ENCODE data around the gene CFAP65.

CFAP65 gene

DNA sequence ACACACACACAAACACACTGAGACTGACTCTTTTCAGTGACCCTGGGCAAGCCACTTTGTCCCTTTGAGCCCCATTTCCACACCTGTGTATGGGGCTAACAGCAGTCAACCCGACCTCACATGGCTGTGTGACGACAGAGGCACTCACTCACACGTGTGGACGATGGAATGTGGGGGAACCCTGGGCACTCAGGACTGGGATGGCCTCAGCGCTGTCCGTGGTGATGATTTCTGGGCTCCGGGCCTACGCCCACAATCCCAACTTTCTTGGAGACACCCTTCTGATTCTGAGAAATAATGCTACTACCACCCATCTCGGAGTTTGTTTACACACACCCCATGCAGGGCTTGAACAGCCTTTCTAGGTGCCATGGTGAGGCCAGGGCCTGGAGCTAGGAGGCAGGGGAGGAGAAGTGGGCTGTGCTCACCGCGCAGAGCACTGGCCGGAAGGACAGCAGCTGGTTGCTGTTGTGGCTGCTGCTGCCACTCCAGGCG, 49.6 kb downstream of the CFAP65 start:
- no peak for DNase-seq (ENCODE audit: low read depth)
- no peak overlapping the region for H3K4me3 ChIP-seq (ENCODE audit: low read length)
- TF ChIP-seq, protein P1, sequence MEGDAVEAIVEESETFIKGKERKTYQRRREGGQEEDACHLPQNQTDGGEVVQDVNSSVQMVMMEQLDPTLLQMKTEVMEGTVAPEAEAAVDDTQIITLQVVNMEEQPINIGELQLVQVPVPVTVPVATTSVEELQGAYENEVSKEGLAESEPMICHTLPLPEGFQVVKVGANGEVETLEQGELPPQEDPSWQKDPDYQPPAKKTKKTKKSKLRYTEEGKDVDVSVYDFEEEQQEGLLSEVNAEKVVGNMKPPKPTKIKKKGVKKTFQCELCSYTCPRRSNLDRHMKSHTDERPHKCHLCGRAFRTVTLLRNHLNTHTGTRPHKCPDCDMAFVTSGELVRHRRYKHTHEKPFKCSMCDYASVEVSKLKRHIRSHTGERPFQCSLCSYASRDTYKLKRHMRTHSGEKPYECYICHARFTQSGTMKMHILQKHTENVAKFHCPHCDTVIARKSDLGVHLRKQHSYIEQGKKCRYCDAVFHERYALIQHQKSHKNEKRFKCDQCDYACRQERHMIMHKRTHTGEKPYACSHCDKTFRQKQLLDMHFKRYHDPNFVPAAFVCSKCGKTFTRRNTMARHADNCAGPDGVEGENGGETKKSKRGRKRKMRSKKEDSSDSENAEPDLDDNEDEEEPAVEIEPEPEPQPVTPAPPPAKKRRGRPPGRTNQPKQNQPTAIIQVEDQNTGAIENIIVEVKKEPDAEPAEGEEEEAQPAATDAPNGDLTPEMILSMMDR (conservative IDR thresholded peaks at IDR 0.05; ENCODE audit: low read depth, low read length) = no peak

DNA sequence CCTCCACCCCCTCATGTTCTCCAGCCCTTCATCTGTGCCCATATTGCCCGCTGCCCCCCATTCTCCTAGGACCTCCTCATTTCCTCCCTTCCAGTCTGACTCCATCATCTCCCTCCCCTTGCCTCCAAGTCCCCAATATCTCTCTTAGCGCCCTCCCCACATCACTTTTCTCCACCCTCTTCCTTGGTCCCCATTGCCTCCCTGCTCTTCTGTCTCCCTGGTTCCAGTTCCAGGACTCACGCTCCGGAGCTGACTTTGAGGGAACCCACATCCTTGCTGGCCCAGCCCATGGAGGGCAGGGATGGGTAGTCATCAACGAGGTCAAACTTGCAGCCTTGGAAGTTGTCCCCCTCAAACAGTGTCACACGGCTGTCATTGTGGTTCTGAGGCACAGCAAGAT, 50.7 kb downstream of the CFAP65 start:
- TF ChIP-seq, protein P1 (conservative IDR thresholded peaks at IDR 0.05; ENCODE audit: low read depth, low read length) = no peak
- no peak overlapping the region for H3K4me3 ChIP-seq (ENCODE audit: low read length)
- DNase-seq (ENCODE audit: low read depth) = no peak

DNA sequence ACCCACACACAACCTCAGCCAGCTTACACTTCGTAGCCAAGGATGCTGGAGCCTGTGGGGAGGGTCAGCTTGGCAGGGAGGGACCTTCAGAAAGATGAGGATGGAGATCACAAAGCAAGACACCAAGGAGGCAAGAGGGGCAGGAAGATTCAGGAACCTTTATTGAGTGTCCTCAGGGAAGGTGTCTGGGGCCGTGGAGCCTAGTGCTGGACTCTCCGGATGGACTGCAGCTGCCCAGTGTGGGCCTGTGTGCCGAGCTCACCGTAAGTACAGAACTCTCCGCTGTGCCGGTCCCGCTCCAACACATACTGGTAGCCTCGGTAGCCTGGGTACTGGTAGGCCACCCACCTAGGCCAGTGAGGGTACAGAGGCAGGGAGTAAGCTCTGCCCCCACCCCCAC, 51.3 kb downstream of the CFAP65 start:
- DNase-seq (ENCODE audit: low read depth) = no peak
- no peak overlapping the region for H3K4me3 ChIP-seq (ENCODE audit: low read length)
- TF ChIP-seq, protein P1 (conservative IDR thresholded peaks at IDR 0.05; ENCODE audit: low read depth, low read length) = no peak

DNA sequence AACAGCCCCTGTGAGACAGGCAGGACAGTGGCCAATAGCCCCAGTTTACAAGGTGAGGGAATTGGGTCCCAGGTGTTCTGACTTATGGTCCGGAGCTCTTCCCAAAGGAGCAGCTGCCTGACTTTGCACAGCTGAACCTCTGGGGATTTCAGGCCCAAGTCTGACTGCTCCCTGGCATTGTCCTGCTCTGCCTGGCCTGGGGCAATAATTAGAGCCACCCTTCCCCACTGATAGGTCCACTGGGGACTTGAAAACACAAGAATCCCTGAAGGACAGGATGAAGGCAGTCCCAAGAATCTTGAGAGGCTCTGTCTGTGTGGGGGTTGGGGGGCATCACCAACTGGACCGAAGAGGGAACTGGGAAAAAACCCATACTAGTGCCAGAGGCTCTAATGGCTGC, 52.7 kb downstream of the CFAP65 start:
- TF ChIP-seq, protein P1 (conservative IDR thresholded peaks at IDR 0.05; ENCODE audit: low read depth, low read length) = no peak
- DNase-seq (ENCODE audit: low read depth) = no peak
- no peak overlapping the region for H3K4me3 ChIP-seq (ENCODE audit: low read length)

DNA sequence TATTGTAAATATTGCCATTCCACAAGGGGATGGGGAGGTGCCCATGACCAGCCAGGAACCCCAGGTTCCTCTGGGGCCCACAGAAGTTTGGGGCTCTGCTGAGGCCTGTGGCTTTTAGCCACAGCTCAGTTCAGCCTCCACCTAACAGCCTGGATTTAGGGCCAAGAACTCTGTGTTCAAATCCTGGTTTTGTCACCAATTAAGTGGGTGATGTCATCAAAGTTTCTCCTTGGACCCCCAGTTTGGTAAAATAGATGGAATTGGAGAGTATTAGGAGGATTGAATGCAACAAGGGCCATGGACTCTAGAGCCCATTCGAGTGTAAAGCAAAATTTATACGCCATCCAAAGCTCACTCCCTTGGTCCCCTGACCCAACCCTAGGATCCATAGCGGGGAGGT, 53.2 kb downstream of the CFAP65 start:
- no peak for DNase-seq (ENCODE audit: low read depth)
- TF ChIP-seq, protein P1 (conservative IDR thresholded peaks at IDR 0.05; ENCODE audit: low read depth, low read length) = no peak
- H3K4me3 ChIP-seq (ENCODE audit: low read length) = no peak overlapping the region

DNA sequence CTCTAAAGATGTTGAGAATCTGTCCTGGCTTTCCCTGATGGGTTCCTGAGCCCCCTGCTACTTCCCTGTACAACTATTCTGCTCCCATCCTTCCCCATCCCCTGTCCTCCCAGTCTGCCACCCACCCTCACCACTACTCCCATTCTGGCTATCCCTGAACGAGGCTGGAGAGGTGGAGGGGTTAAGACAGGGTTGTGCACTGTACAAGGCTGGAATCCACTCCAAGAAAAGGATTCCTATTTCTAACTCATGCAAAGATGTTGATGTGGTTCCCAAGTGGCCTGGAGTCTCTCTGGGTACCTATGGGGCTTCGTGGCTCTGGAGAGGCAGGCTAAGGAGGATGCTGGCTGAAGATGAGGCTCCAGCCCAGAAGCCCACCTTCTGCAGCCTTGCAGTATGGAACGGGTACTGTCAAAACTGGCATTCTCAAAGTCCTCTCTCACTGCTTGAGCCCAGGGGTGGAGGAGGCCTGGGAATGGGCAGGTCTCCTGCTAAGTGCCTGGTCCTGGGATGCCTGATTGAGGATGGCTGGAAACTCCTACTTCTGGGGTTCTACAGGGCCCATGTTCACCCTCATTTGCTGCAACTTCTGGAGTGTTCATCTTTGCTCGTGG, 55.1 kb downstream of the CFAP65 start:
- TF ChIP-seq, protein P1 (conservative IDR thresholded peaks at IDR 0.05; ENCODE audit: low read depth, low read length) = no peak
- DNase-seq (ENCODE audit: low read depth) = no peak
- no peak overlapping the region for H3K4me3 ChIP-seq (ENCODE audit: low read length)

DNA sequence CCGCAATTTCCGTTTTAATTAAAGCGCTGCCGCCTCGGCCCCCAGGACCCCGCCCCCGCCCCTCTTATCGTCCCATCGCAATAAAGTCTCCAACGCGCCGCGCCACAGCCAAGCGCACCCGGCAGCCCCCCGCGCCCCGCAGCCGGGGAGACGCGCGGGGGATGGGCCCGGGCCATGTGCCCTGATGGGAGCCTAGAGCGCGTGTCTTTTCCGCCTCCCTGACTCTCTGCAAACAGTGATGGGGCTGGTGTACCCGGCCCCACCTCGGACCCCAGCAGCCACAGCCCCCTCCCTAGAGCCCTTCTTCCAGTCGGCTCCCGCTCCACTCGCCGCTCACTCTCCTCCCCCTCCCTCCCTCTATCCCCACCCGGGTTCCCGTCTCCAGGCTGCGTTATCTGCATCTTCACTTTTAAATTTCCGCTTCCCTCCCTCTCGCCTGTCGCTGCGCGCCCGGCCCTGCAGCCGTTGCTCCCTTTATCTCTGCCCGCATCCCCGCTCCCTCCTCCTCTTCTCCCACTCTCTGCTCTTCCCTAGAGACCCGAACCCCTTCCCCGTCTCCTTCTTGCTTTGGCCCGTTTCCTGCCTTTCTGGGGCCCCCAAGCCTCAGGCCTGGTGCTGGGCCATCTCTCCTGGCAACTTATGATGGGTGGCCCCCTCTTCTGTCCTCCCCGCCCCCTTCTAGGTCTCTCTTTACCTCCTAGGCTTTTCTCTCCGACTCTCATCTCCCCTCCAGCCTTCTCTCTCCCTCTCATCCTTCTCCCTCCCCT, 55.8 kb downstream of the CFAP65 start:
- DNase-seq (ENCODE audit: low read depth) = no peak
- no peak overlapping the region for H3K4me3 ChIP-seq (ENCODE audit: low read length)
- TF ChIP-seq, protein P1 (conservative IDR thresholded peaks at IDR 0.05; ENCODE audit: low read depth, low read length) = no peak

All from retinal pigment epithelial cell (primary cell).